ENCODE measurements around the gene NOP58.

The NOP58 gene

GRCh38 chr2:202337706-202338346 lies 72.3 kb downstream of the NOP58 start:
- Histone ChIP-seq H2AFZ (ENCODE audit: low read length, unreplicated experiment) (no peak overlapping the region), H3K27ac (ENCODE audit: low read depth, low read length) (no peak overlapping the region), H3K79me2 (ENCODE audit: control insufficient read depth, insufficient read depth, low read length, unreplicated experiment) (no peaks in the 10 kb centered on the region), H3K27me3 (ENCODE audit: insufficient read depth, low read length) (no peaks in the 10 kb centered on the region), H3K4me3 (ENCODE audit: low read depth, low read length) (no peak overlapping the region), H3K4me1 (ENCODE audit: control insufficient read depth, insufficient read depth, low read length, unreplicated experiment) (peaks cover 20% of the 10 kb centered on the region), H3K36me3 (ENCODE audit: insufficient read depth, low read length) (no peaks in the 10 kb centered on the region)

DNA sequence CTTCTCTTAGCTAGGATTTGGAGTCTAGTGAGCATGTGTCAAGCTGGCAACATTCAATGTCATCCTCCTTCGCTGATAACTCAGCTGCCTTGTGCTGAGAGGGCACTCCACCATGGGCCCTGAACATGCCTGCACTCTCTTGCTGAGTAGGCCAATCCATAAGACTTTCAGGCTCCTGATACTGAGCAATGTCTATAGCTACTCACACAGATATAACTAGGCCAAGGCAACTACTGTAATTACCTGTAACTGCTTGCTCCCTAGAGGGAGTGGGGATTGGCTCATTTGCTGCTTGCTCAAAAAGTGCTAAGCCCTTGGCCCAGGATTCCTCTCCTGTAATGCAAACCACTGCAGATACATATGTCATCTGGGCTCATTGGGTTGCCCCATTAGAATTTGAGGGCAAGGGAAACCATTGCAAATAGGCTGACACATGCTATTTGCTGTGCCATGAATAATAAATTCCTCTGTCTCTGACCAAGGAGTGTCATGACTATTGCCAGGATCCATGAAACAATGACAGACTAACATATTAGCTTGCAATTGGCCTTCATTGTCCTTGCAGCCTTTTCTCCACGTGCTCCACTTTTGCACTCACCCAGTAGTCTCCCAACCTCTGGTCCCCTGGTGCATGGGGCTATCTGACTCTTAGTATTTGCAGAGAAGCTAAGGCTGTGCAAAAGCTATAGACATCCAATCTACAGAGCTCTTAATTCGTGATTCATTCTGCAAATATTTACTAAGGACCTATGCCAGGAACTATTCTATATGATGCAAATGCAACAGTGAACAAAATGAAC lies 73.7 kb downstream of the NOP58 start:
- H3K27me3 ChIP-seq (ENCODE audit: insufficient read depth, low read length) = no peaks in the 10 kb centered on the region
- no peak overlapping the region for H3K4me3 ChIP-seq (ENCODE audit: low read depth, low read length)
- H3K36me3 ChIP-seq (ENCODE audit: insufficient read depth, low read length) = no peaks in the 10 kb centered on the region
- peaks cover 20% of the 10 kb centered on the region for H3K4me1 ChIP-seq (ENCODE audit: control insufficient read depth, insufficient read depth, low read length, unreplicated experiment)
- H2AFZ ChIP-seq (ENCODE audit: low read length, unreplicated experiment) = no peak overlapping the region
- no peaks in the 10 kb centered on the region for H3K79me2 ChIP-seq (ENCODE audit: control insufficient read depth, insufficient read depth, low read length, unreplicated experiment)
- no peak overlapping the region for H3K27ac ChIP-seq (ENCODE audit: low read depth, low read length)

- Histone ChIP-seq H3K27me3 (ENCODE audit: insufficient read depth, low read length) (no peaks in the 10 kb centered on the region), H3K27ac (ENCODE audit: low read depth, low read length) (no peak overlapping the region), H3K4me3 (ENCODE audit: low read depth, low read length) (no peak overlapping the region), H3K36me3 (ENCODE audit: insufficient read depth, low read length) (no peaks in the 10 kb centered on the region), H2AFZ (ENCODE audit: low read length, unreplicated experiment) (no peak overlapping the region), H3K79me2 (ENCODE audit: control insufficient read depth, insufficient read depth, low read length, unreplicated experiment) (no peaks in the 10 kb centered on the region), H3K4me1 (ENCODE audit: control insufficient read depth, insufficient read depth, low read length, unreplicated experiment) (peaks cover 5% of the 10 kb centered on the region)
Observed at GRCh38 chr2:202344178-202344577, 78.6 kb downstream of the NOP58 start.

DNA sequence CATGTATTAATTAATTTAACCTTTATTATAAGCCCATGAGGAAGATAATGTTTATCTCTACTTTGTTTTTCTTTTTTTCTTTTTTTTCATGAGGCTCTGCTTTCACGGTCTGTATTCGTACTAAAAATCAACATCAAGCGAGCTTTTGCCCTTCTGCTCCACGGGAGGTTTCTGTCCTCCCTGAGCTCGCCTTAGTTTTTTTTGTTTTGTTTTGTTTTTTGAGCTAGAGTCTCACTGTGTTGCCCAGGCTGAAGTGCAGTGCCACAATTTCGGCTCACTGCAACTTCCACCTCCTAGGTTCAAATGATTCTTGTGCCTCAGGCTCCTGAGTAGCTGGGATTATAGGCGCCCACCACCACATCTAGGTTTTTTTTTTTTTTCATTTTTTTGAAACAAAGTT lies 80.6 kb downstream of the NOP58 start:
- no peaks in the 10 kb centered on the region for H3K27me3 ChIP-seq (ENCODE audit: insufficient read depth, low read length)
- H3K36me3 ChIP-seq (ENCODE audit: insufficient read depth, low read length) = no peaks in the 10 kb centered on the region
- no peak overlapping the region for H3K27ac ChIP-seq (ENCODE audit: low read depth, low read length)

More for the DNA sequence above, 80.6 kb downstream of the NOP58 start:
- H3K79me2 ChIP-seq (ENCODE audit: control insufficient read depth, insufficient read depth, low read length, unreplicated experiment) = no peaks in the 10 kb centered on the region
- H2AFZ ChIP-seq (ENCODE audit: low read length, unreplicated experiment) = no peak overlapping the region
- no peak overlapping the region for H3K4me3 ChIP-seq (ENCODE audit: low read depth, low read length)
- no peaks in the 10 kb centered on the region for H3K4me1 ChIP-seq (ENCODE audit: control insufficient read depth, insufficient read depth, low read length, unreplicated experiment)
